Fibroblast of peridontal ligament (primary cell): ENCODE data around the gene MRPL22.
"Not testable (repeated sequence)": the region's sequence is repeated elsewhere in the genome, so short reads cannot be mapped to it uniquely, and the experiment has no call there.

Source experiments
- DNase-seq: peaks from one replicate; pipeline ENCODE4 v3.0.0-alpha.2; 2010; ENCODE audit errors: extremely low read depth

The MRPL22 gene

GRCh38 chr5:154993461-154993860 is 52.6 kb downstream of the MRPL22 start:
- no peak for DNase-seq

GRCh38 chr5:154995679-154996078 is 54.8 kb downstream of the MRPL22 start:
- DNase-seq: no peak

GRCh38 chr5:154997746-154998145 is 56.9 kb downstream of the MRPL22 start:
- DNase-seq: no peak

- no peak for DNase-seq
These were observed 59.0 kb downstream of the MRPL22 start for GRCh38 chr5:154999865-155000264.

GRCh38 chr5:155001523-155001922 is 60.6 kb downstream of the MRPL22 start:
- no peak for DNase-seq

GRCh38 chr5:155002722-155003121 is 61.8 kb downstream of the MRPL22 start:
- DNase-seq: not testable (repeated sequence)

GRCh38 chr5:155004138-155004744 is 63.4 kb downstream of the MRPL22 start:
- DNase-seq: no peak

- not testable (repeated sequence) for DNase-seq
These were observed 65.4 kb downstream of the MRPL22 start for GRCh38 chr5:155006265-155006664.

GRCh38 chr5:155008669-155009068 is 67.8 kb downstream of the MRPL22 start:
- no peak for DNase-seq

GRCh38 chr5:155010881-155011280 is 70.0 kb downstream of the MRPL22 start:
- DNase-seq: no peak

- DNase-seq: no peak
These were observed 72.7 kb downstream of the MRPL22 start, which contains the start of gene KIF4B for GRCh38 chr5:155013526-155013925. TSS of gene KIF4B (plus strand) at chr5:155013755. CDS start at chr5:155013860, 105 bp downstream.

GRCh38 chr5:155015239-155015638 is 74.4 kb downstream of the MRPL22 start:
- no peak for DNase-seq

- no peak for DNase-seq
These were observed 76.7 kb downstream of the MRPL22 start for GRCh38 chr5:155017610-155018009.
